GM18511 (cell line): ENCODE results near the gene STEEP1.

Experiments used
- ATAC-seq: cut with Tn5 transposase; IDR thresholded peaks from one replicate; pipeline ENCODE4 v1.9.1; 2021; ENCODE audit warnings: mild to moderate bottlenecking, moderate library complexity; ENCODE audit not compliant: unreplicated experiment

STEEP1 gene

GRCh38 chrX:119565107-119565663 lies at the start of gene STEEP1:
Gene STEEP1 (minus strand): TSS chrX:119565409. CDS start chrX:119565355, 54 bp downstream.
- peak; percentile 90 for ATAC-seq

DNA sequence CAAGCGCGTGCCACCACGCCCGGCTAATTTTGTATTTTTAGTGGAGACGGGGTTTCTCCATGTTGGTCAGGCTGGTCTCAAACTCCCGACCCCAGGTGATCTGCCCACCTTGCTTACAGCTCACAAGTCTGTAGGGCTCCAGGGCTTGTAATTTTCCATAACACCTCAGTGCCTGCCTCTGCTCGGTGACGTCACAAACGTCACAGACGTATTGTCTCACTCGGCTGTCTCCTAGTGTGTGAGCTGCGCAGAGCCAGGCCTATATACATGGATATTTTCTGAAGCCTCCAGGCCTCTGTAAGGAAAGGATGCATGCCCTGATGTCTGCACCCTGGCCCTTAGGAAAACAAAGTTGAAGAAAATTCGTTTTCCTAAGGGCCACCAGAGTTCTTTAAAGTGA lies 49.6 kb upstream of the STEEP1 start:
- ATAC-seq, result no peak

DNA sequence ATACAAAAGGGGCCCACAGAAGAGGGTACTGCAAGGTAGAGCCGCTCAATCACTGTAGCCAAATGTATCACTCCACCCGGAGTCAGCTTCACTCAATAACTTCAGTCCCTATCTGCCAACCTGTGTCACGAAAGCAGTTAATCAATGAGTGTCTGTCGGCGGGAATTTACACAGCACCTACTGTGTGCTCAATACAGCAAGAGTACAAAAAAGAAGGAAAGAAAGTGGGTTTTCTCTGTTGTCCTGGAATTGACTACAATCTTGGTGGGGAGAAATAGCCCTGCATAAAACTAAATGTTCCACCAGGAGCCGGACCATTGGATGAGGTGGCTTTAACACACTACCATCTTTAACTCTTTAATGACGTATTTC lies 41.8 kb upstream of the STEEP1 start:
- ATAC-seq, result peak; percentile 2

GRCh38 chrX:119606280-119607017 lies 41.2 kb upstream of the STEEP1 start, which contains the start of gene NKRF:
Gene NKRF (minus strand): TSS chrX:119606424.
- ATAC-seq, result peak; percentile 78

GRCh38 chrX:119605464-119606279 lies 40.5 kb upstream of the STEEP1 start:
- peak; percentile 43 for ATAC-seq

DNA sequence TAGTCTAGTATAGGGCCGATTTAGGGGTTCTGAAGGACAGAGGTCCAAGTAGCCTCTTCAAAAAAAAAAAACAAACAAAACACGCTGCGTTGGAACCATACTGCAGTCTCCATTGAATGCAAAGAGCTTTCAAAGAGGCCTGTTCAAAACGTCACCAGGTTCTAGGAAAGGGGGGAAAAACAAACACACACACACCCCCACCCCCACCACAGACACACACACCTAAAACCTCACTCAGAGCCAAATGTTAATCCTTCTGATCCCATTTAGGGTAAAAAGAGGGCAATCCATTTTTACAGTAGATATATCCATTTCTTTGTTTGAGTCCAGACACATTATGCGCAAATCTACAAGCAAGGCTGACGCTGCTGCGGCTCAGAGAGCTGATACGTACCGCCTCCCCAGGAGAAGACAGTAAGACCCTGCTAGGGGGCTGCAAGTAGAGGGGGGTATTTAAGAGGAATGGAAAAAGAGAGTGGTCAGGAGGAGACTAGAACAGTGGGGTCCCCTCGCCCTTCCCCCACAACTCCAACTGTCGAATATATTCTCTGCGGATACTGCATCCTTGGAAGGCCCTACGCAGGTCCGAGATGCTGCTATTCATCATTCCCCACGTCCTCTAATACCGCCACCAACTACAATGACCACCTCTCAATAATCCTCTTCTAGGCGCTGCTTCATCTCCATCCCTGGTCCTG lies 39.7 kb upstream of the STEEP1 start:
- ATAC-seq, result no peak

DNA sequence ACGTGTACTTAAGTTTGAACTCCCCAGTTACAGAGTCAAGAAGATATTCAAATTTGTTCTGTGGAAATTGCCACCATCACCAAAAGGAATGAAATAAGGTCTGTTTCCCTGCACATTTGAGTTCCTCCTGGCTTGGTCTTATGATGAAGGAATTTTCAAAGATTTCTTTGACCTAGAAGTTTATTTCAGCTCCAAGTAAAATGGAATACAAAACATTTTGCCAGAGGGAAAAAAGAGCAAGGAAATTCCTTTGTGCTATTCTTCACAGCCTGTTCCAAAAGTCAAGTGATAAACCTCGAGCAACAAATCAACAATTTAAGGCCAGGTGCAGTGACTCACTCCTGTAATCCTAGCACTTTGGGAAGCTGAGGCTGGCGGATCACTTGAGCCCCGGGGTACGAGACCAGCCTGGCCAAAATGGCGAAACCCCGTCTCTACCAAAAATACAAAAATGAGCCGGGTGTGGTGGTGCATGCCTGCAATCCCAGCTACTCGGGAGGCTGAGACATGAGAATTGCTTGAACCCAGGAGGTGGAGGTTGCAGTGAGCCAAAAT lies 37.6 kb upstream of the STEEP1 start:
- no peak for ATAC-seq

- ATAC-seq, result no peak
These were observed 24.6 kb upstream of the STEEP1 start for GRCh38 chrX:119589810-119590209.

DNA sequence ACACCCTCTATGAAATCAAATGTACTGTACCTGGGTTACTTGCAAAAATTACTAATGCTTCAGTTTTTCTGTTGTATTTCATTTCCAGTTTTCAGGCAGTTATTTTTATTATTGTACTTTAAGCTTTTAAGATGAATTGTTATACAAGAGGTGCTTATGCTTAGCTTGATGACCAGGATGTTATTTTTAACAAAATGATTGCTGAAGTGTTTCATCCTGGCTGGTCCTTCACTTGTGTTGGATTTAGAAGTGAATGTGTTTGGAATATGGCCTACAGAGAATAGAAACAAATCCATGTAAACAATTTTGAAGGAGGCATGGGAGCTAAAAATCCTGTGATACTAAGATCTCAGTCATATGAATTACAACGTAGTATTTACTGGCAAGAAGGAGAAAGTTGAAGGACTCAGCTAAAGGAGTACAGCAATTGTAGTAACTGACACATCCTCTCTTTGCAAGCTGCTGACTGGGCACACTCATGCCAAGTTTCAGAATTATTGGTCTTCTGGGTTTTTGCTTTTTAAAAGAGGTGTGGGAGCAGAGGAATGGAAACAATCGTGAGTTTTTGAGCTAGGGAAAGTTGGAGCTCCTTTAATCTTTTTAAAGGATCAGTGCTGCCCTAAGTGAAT lies 18.3 kb upstream of the STEEP1 start:
- ATAC-seq, result no peak

DNA sequence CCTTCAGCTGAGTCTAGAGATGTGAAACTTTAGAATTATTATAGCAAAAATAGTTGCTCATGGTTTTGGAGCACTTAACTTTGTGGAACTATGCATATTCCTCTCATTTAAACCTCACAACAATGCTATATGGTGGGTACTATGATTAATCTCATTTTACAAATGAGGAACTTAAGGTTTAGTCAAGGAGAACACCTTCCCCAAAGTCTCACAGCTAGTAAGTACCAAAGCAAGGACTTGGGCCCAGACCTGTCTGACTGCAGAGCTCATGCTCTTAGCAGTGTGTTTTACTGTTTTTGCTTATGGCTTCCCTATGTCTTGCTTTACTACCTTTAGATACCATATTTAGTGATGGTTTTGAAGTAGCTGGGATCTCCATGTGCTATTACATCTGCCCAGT lies 14.2 kb upstream of the STEEP1 start:
- no peak for ATAC-seq

DNA sequence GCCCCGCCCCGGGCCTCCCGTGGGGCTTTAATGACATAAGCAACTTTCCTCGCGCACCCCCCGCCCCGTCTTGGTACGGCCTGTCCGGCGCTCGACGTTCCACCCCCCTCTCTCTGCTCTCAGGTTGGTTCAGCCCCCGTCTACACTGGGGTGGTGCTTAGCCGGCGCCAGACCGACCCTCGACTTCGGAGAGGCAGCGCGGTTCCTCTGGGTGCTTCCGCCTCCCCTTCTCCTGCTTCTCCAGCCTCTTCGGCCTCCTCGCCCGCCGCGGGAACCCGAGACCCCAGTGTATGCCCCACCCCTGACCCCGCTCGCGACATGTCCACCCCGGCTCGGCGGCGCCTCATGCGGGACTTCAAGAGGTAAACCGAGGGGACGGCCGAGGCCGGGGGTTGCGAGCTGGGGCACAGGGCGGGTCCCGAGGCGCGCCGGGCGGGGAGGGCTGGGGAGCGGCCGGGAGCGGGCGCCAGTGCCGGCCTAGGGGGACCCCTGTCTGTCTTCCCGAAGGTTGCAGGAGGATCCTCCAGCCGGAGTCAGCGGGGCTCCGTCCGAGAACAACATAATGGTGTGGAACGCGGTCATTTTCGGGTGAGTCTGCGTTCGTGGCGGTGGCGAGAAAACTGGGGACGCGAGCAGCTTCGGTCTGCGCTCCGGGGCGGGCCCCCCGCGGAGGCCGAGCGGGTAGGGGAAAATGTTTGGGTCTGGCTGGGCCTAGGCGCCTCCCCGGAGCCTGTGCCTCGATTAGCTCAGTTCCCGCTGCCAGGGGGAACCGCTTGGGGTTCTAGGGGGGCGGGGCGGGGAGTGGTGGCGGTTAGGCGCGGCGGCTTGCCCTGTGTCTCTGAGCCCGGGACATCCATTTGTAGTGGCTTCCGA lies 9.4 kb upstream of the STEEP1 start, which contains the start of gene UBE2A:
TSS of gene UBE2A (plus strand) at position 170 of the 873 bp plus-strand sequence. CDS start at position 319, 149 bp downstream.
- ATAC-seq, result peak; percentile 81

DNA sequence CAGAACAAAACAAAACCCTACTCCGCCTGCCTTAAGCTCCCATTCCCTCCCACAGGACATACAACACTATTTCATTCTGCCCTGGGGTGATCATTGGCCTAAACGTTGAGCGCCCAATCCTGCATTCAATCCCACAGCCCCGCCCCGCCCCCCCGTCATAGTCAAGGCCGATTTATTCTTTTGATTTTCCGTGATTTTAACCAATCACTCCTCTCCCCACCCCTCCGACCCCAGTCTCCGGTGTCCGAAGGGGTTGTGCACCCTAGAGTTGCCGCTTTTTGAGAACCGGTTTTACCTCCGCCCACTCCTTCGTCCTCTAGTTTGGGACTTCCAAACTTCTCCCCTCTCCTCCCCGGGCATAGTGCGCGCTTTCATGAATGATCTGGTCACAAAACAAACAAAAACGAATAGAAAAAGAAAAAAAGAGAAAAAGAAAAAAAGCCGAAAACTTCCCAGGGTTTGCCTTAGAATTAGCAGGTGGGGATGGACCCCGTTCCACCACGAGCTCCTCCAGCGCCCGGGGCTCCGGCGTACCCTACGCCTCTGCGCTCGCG lies 8.7 kb upstream of the STEEP1 start:
- peak; percentile 16 for ATAC-seq

DNA sequence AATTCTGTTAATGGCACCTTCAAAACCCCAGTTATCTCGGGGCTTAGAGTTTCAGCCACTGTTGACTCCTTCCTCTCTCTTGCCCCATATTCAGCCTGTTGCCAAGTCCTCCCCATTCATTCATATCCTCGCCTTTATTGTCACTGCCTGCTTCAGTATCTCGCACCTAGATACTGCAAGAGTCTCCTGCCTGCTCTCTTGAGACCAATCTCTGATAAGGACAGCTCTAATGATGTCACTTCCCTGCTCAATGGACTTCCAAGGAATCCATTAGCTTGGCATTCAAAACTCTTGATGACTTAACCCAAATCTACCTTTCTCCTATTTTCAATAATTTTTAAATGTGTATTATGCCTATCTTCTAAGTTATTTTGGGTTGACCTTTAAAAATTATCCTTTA lies 8.0 kb upstream of the STEEP1 start:
- no peak for ATAC-seq

DNA sequence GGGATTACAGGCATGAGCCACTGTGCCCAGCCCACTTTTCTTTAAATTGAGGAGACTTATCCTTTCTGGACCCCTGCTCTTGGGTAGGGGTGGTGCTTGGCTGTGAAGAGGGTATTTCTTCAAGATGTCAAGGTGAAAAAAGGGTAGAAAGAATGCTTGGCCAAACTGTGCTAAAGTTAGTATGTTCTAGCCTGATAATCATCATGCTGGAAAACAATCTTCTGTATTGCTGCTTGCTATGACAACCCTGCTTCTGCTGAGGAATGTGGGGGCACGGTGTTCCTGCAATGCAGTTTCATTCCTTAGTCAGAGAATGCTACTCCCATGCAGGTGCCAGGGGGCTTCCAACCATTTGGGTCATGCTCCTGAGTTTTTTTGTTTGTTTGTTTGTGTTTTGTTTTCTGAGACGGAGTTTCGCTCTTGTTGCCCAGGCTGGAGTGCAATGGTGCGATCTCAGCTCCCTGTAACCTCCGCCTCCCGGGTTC lies 5.2 kb upstream of the STEEP1 start:
- ATAC-seq, result no peak

DNA sequence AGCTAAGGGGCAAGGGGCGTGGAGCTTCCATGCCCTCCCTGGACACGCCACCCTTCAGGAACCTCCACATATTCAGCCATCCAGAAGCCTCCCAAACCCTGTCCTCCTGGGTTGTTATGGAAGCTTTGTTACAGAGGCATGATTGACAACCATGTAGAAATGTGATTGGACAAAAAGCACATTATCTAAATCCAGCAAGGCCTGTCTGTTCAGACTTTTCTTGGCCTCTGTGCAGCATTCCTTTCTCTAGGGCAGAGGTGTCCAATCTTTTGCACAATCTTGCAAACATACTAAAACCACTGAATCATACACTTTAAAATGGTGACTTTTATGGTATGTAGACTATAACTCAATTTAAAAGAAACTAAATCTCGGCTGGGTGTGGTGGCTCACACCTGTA lies 12.7 kb downstream of the STEEP1 start:
- no peak for ATAC-seq

GRCh38 chrX:119549327-119550016 lies 15.7 kb downstream of the STEEP1 start:
- peak; percentile 52 for ATAC-seq

- ATAC-seq, result no peak
These were observed 24.0 kb downstream of the STEEP1 start for GRCh38 chrX:119541188-119541587.

GRCh38 chrX:119539872-119540271 lies 25.3 kb downstream of the STEEP1 start:
- no peak for ATAC-seq
